Sigmoid colon (tissue), 4 donors: Measurements from ENCODE around the gene SIRPG.

Source experiments
- CTCF ChIP-seq, 4 experiments: fragments of 450-650 bp in 3 of 4; fragments of 200-600 bp in 1 of 4; IDR thresholded peaks; one replicate each; pipeline ENCODE4 v1.5.1; 2016 to 2019; ENCODE audit warnings: antibody characterized with exemption in 4 of 4, mild to moderate bottlenecking in 3 of 4, moderate library complexity in 2 of 4
- EP300 ChIP-seq, 4 donors: sonication (generic); formaldehyde crosslinking; IDR thresholded peaks; one replicate each; pipeline ENCODE4 v1.6.1; 2017; ENCODE audit warnings: antibody characterized with exemption in 4 of 4
- POLR2A ChIP-seq, 2 donors: fragments of 450-650 bp; IDR thresholded peaks; one replicate each; pipeline ENCODE4 v1.6.1; 2016; ENCODE audit warnings: antibody characterized with exemption in 2 of 2, mild to moderate bottlenecking in 2 of 2, moderate library complexity in 2 of 2
- POLR2AphosphoS5 ChIP-seq, 4 donors: sonication (generic); formaldehyde crosslinking; IDR thresholded peaks; one replicate each; pipeline ENCODE4 v1.6.1; 2017; ENCODE audit warnings: antibody characterized with exemption in 4 of 4

- TF ChIP-seq POLR2A (IDR thresholded peaks at IDR 0.05) = no peak
- TF ChIP-seq CTCF (IDR thresholded peaks at IDR 0.05) = no peak
- TF ChIP-seq EP300 (IDR thresholded peaks at IDR 0.05) = no peak
- TF ChIP-seq POLR2AphosphoS5 (IDR thresholded peaks at IDR 0.05) = no peak
These were observed 4.6 kb downstream of the SIRPG start for GRCh38 chr20:1652960-1653359.
